ENCODE results near the gene CPTP. TPM values are rescaled to one million over a fixed set of nuclear protein-coding genes. Genes with fewer than 3 reads are reported as not detected.

CPTP gene
- total RNA-seq, 1 donor from 2014 or later: 18.7 TPM

GRCh38 chr1:1329304-1330210 is 5.0 kb downstream of the CPTP start:
- peak overlapping the region; percentile 73 for H3K4me3 Mint-ChIP-seq (ENCODE audit: unreplicated experiment)
- peaks cover 5% of the 10 kb centered on the region for H3K4me1 Mint-ChIP-seq (ENCODE audit: low read depth, unreplicated experiment)
- H3K27me3 Mint-ChIP-seq (ENCODE audit: unreplicated experiment): peaks cover 12% of the 10 kb centered on the region
- no peak for DNase-seq
- H3K36me3 Mint-ChIP-seq (ENCODE audit: unreplicated experiment): no peaks in the 10 kb centered on the region
- no peak for TF ChIP-seq CTCF (IDR thresholded peaks at IDR 0.05; ENCODE audit: partially characterized antibody, unreplicated experiment)
- peaks cover 15% of the 10 kb centered on the region for H3K9me3 Mint-ChIP-seq (ENCODE audit: unreplicated experiment)
- peak overlapping the region; percentile 85 for H3K27ac Mint-ChIP-seq (ENCODE audit: unreplicated experiment)

- Mint-ChIP-seq H3K4me1 (ENCODE audit: low read depth, unreplicated experiment) (peaks cover 5% of the 10 kb centered on the region), H3K27ac (ENCODE audit: unreplicated experiment) (no peak overlapping the region), H3K36me3 (ENCODE audit: unreplicated experiment) (no peaks in the 10 kb centered on the region), H3K27me3 (ENCODE audit: unreplicated experiment) (peaks cover 12% of the 10 kb centered on the region), H3K4me3 (ENCODE audit: unreplicated experiment) (no peak overlapping the region), H3K9me3 (ENCODE audit: unreplicated experiment) (peaks cover 15% of the 10 kb centered on the region)
- DNase-seq: no peak
- TF ChIP-seq CTCF (IDR thresholded peaks at IDR 0.05; ENCODE audit: partially characterized antibody, unreplicated experiment): no peak
Measured at GRCh38 chr1:1330366-1331067, 5.9 kb downstream of the CPTP start.

- no peak within 1 kb of the TSS for H3K4me3 Mint-ChIP-seq (ENCODE audit: unreplicated experiment)
- no peaks in the 10 kb centered on the region for H3K36me3 Mint-ChIP-seq (ENCODE audit: unreplicated experiment)
- H3K27me3 Mint-ChIP-seq (ENCODE audit: unreplicated experiment): peaks cover 10% of the 10 kb centered on the region
- H3K9me3 Mint-ChIP-seq (ENCODE audit: unreplicated experiment): peaks cover 15% of the 10 kb centered on the region
- TF ChIP-seq CTCF (IDR thresholded peaks at IDR 0.05; ENCODE audit: partially characterized antibody, unreplicated experiment): no peak
- peak within 1 kb of the TSS; percentile 85 for H3K27ac Mint-ChIP-seq (ENCODE audit: unreplicated experiment)
- no peak for DNase-seq
- peaks cover 5% of the 10 kb centered on the region for H3K4me1 Mint-ChIP-seq (ENCODE audit: low read depth, unreplicated experiment)
Measured at GRCh38 chr1:1331068-1331965, 6.7 kb downstream of the CPTP start, which contains the start of gene TAS1R3. TSS of gene TAS1R3 (plus strand) at chr1:1331280. CDS start at chr1:1331346, 66 bp downstream.

GRCh38 chr1:1332031-1332755 is 7.6 kb downstream of the CPTP start:
- DNase-seq: no peak
- TF ChIP-seq CTCF (IDR thresholded peaks at IDR 0.05; ENCODE audit: partially characterized antibody, unreplicated experiment): no peak

More at GRCh38 chr1:1332031-1332755, 7.6 kb downstream of the CPTP start:
- Mint-ChIP-seq H3K4me3 (ENCODE audit: unreplicated experiment) (no peak overlapping the region), H3K4me1 (ENCODE audit: low read depth, unreplicated experiment) (peaks cover 5% of the 10 kb centered on the region), H3K9me3 (ENCODE audit: unreplicated experiment) (peaks cover 15% of the 10 kb centered on the region), H3K27me3 (ENCODE audit: unreplicated experiment) (peaks cover 10% of the 10 kb centered on the region), H3K36me3 (ENCODE audit: unreplicated experiment) (no peaks in the 10 kb centered on the region), H3K27ac (ENCODE audit: unreplicated experiment) (no peak overlapping the region)

Data from glutamatergic neuron (in vitro differentiated cells).